Activated naive CD8-positive, alpha-beta T cell treated with anti-CD3 and anti-CD28 coated beads for 36 hours (primary cell): Measurements from ENCODE around the gene MAPT. TPM values are rescaled to one million over a fixed set of nuclear protein-coding genes. Genes with fewer than 3 reads are reported as not detected.

Source experiments
- DNase-seq: peaks from one replicate; pipeline ENCODE4 v3.0.0; 2021
- H3K27ac Mint-ChIP-seq: one replicate; pipeline ENCODE4 v1.8.0; 2022; ENCODE audit warnings: mild to moderate bottlenecking, moderate library complexity, mixed read lengths
- H3K27me3 Mint-ChIP-seq: one replicate; pipeline ENCODE4 v1.8.0; 2022; ENCODE audit warnings: mild to moderate bottlenecking, mixed read lengths
- H3K36me3 Mint-ChIP-seq: one replicate; pipeline ENCODE4 v1.8.0; 2021; ENCODE audit warnings: mild to moderate bottlenecking, mixed read lengths
- H3K4me1 Mint-ChIP-seq: one replicate; pipeline ENCODE4 v1.8.0; 2021; ENCODE audit warnings: mixed read lengths
- H3K4me3 Mint-ChIP-seq: one replicate; pipeline ENCODE4 v1.8.0; 2022; ENCODE audit warnings: mild to moderate bottlenecking, moderate library complexity, mixed read lengths
- H3K9me3 Mint-ChIP-seq: one replicate; pipeline ENCODE4 v1.8.0; 2022; ENCODE audit warnings: mixed read lengths
- total RNA-seq, 2 experiments: library from RNA; stranded (reverse); gene quantifications; one replicate each; pipeline ENCODE4 v1.2.3, GENCODE V29; 2021

The MAPT gene
- total RNA-seq, 2 experiments from 2014 or later, result 0.68 to 0.88 TPM

GRCh38 chr17:45940293-45940692 lies 45.9 kb downstream of the MAPT start:
- Mint-ChIP-seq H3K27ac (no peak overlapping the region), H3K4me3 (no peak overlapping the region), H3K9me3 (no peaks in the 10 kb centered on the region), H3K4me1 (no peaks in the 10 kb centered on the region), H3K27me3 (peaks cover 25% of the 10 kb centered on the region), H3K36me3 (no peaks in the 10 kb centered on the region)
- no peak for DNase-seq

- Mint-ChIP-seq H3K27me3 (peaks cover 24% of the 10 kb centered on the region), H3K9me3 (no peaks in the 10 kb centered on the region), H3K4me1 (no peaks in the 10 kb centered on the region), H3K36me3 (no peaks in the 10 kb centered on the region), H3K27ac (no peak overlapping the region), H3K4me3 (no peak overlapping the region)
- DNase-seq, result no peak
Observed at GRCh38 chr17:45940826-45941225, 46.5 kb downstream of the MAPT start.

GRCh38 chr17:45941395-45941794 lies 47.0 kb downstream of the MAPT start:
- no peaks in the 10 kb centered on the region for H3K4me1 Mint-ChIP-seq
- no peak for DNase-seq
- no peak overlapping the region for H3K4me3 Mint-ChIP-seq
- no peaks in the 10 kb centered on the region for H3K9me3 Mint-ChIP-seq
- H3K36me3 Mint-ChIP-seq, result no peaks in the 10 kb centered on the region
- no peak overlapping the region for H3K27ac Mint-ChIP-seq
- H3K27me3 Mint-ChIP-seq, result peaks cover 19% of the 10 kb centered on the region

DNA sequence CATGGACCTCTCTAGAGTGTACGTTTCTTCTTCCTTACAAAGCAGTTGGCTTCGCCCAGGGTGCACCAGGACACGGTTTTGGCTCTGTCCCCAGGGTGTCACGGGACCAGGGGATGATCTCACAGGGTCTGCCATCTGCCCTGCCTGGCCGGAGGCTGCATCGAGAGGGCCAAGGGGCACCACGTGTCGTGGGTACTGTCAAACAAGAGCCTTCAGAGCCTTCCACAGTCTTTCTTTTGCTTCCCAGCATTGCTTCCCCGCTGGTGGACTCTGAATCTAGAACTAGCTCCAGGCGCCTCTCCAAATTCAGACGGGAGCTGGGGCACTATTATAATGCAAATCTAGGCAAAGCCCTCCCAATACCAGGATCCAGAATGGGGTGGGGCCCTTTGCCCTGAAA lies 47.9 kb downstream of the MAPT start:
- Mint-ChIP-seq H3K27me3 (peaks cover 16% of the 10 kb centered on the region), H3K36me3 (no peaks in the 10 kb centered on the region), H3K4me1 (no peaks in the 10 kb centered on the region), H3K27ac (no peak overlapping the region), H3K9me3 (no peaks in the 10 kb centered on the region), H3K4me3 (no peak overlapping the region)
- DNase-seq, result no peak

- H3K4me1 Mint-ChIP-seq, result peaks cover 5% of the 10 kb centered on the region
- DNase-seq, result no peak
- H3K27me3 Mint-ChIP-seq, result peaks cover 43% of the 10 kb centered on the region
- no peaks in the 10 kb centered on the region for H3K36me3 Mint-ChIP-seq
- no peaks in the 10 kb centered on the region for H3K9me3 Mint-ChIP-seq
- no peak overlapping the region for H3K4me3 Mint-ChIP-seq
- no peak overlapping the region for H3K27ac Mint-ChIP-seq
Observed at GRCh38 chr17:45946841-45947256, 52.5 kb downstream of the MAPT start.

- H3K4me3 Mint-ChIP-seq, result no peak overlapping the region
Observed at GRCh38 chr17:45948498-45948880, 54.1 kb downstream of the MAPT start.

GRCh38 chr17:45948881-45949624 lies 54.7 kb downstream of the MAPT start:
- Mint-ChIP-seq H3K9me3 (no peaks in the 10 kb centered on the region), H3K27me3 (peaks cover 39% of the 10 kb centered on the region), H3K4me3 (peak overlapping the region; percentile 68), H3K27ac (no peak overlapping the region), H3K36me3 (no peaks in the 10 kb centered on the region), H3K4me1 (peaks cover 5% of the 10 kb centered on the region)
- peak; percentile 76 for DNase-seq

More at GRCh38 chr17:45948498-45948880, 54.1 kb downstream of the MAPT start:
- Mint-ChIP-seq H3K9me3 (no peaks in the 10 kb centered on the region), H3K27ac (no peak overlapping the region), H3K4me1 (peaks cover 5% of the 10 kb centered on the region), H3K36me3 (no peaks in the 10 kb centered on the region), H3K27me3 (peaks cover 45% of the 10 kb centered on the region)
- DNase-seq, result no peak

- no peak overlapping the region for H3K4me3 Mint-ChIP-seq
- no peak overlapping the region for H3K27ac Mint-ChIP-seq
- no peaks in the 10 kb centered on the region for H3K9me3 Mint-ChIP-seq
- peaks cover 39% of the 10 kb centered on the region for H3K27me3 Mint-ChIP-seq
- no peaks in the 10 kb centered on the region for H3K36me3 Mint-ChIP-seq
- peaks cover 5% of the 10 kb centered on the region for H3K4me1 Mint-ChIP-seq
- no peak for DNase-seq
Observed at GRCh38 chr17:45949755-45950320, 55.5 kb downstream of the MAPT start.

GRCh38 chr17:45950888-45951287 lies 56.5 kb downstream of the MAPT start:
- no peak for DNase-seq
- no peak overlapping the region for H3K27ac Mint-ChIP-seq
- peaks cover 36% of the 10 kb centered on the region for H3K27me3 Mint-ChIP-seq
- H3K4me1 Mint-ChIP-seq, result peaks cover 5% of the 10 kb centered on the region
- H3K4me3 Mint-ChIP-seq, result no peak overlapping the region
- no peaks in the 10 kb centered on the region for H3K36me3 Mint-ChIP-seq
- H3K9me3 Mint-ChIP-seq, result no peaks in the 10 kb centered on the region

- Mint-ChIP-seq H3K36me3 (no peaks in the 10 kb centered on the region), H3K9me3 (no peaks in the 10 kb centered on the region), H3K4me1 (peaks cover 5% of the 10 kb centered on the region), H3K27ac (no peak overlapping the region), H3K27me3 (peaks cover 36% of the 10 kb centered on the region), H3K4me3 (no peak overlapping the region)
- DNase-seq, result no peak
Observed at GRCh38 chr17:45951403-45951802, 57.0 kb downstream of the MAPT start.

DNA sequence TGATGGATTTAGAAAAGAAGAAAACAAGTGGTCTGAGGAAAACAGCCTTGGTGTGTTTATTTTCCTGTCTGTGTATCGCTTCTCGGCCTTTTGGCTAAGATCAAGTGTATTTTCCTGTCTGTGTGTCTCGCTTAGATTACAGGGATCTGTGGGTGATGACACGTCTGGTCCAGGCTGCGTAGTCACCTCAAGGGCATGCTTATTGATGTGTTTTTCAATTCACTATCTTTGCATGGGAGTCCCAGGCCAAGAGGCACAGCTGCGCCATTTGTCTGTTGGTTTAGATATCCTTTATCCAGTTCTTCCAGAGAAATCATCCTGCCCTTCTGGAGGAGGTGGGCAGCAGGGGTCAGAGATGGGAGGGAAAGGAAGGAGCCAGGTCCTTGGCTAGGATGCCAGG lies 57.6 kb downstream of the MAPT start:
- Mint-ChIP-seq H3K9me3 (no peaks in the 10 kb centered on the region), H3K36me3 (no peaks in the 10 kb centered on the region), H3K27me3 (peaks cover 36% of the 10 kb centered on the region), H3K27ac (no peak overlapping the region), H3K4me3 (no peak overlapping the region), H3K4me1 (peaks cover 5% of the 10 kb centered on the region)
- no peak for DNase-seq

GRCh38 chr17:45952814-45953320 lies 58.5 kb downstream of the MAPT start:
- Mint-ChIP-seq H3K27ac (no peak overlapping the region), H3K27me3 (peaks cover 36% of the 10 kb centered on the region), H3K4me3 (no peak overlapping the region), H3K4me1 (peaks cover 5% of the 10 kb centered on the region), H3K36me3 (no peaks in the 10 kb centered on the region), H3K9me3 (no peaks in the 10 kb centered on the region)
- no peak for DNase-seq

GRCh38 chr17:45953561-45953960 lies 59.2 kb downstream of the MAPT start:
- Mint-ChIP-seq H3K4me3 (no peak overlapping the region), H3K9me3 (no peaks in the 10 kb centered on the region), H3K27me3 (peaks cover 30% of the 10 kb centered on the region), H3K27ac (no peak overlapping the region), H3K36me3 (no peaks in the 10 kb centered on the region), H3K4me1 (peaks cover 3% of the 10 kb centered on the region)
- DNase-seq, result no peak

DNA sequence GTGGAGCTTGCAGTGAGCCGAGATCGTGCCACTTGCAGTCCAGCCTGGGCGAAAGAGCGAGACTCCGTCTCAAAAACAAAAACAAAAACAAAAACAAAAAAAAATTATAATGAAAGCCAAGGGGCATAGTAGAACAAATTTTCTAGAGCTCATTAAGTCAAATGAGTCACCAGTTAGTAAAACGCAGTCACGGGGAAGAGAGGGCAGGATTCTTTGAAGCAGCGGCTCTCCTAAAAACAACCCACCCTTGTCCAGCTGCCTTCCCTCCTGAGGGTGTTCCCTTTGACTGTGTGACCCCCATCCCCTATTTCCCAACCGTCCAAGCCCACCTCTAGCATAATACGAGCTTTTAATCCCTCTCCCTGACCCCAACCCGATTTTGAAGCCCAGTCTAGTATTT lies 60.6 kb downstream of the MAPT start:
- no peak for DNase-seq

GRCh38 chr17:45955326-45955725 lies 61.0 kb downstream of the MAPT start:
- Mint-ChIP-seq H3K27me3 (peaks cover 14% of the 10 kb centered on the region), H3K4me1 (no peaks in the 10 kb centered on the region)

More for the DNA sequence above, 60.6 kb downstream of the MAPT start:
- H3K27ac Mint-ChIP-seq, result no peak overlapping the region
- H3K4me1 Mint-ChIP-seq, result no peaks in the 10 kb centered on the region
- H3K4me3 Mint-ChIP-seq, result no peak overlapping the region
- H3K27me3 Mint-ChIP-seq, result peaks cover 18% of the 10 kb centered on the region
- H3K9me3 Mint-ChIP-seq, result no peaks in the 10 kb centered on the region
- H3K36me3 Mint-ChIP-seq, result no peaks in the 10 kb centered on the region

DNA sequence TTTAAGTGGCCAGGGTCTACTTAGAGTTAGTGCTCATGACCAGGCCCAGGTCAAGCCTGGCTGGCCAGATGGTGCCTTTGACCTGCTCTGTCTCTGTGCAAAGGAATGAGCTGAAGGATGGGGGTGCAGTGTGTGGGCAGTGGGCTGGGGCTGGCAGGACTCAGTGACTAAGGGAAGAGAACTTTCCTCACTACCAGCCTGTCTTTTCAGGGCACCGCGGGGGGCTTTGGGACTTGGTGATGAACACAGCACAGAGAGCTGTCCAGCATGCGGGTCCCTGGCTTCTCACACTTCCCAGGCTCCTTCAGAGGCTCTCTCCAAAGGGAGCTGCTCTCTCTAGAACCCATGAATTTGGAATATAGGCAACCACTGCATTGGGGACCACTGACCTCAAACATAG lies 61.7 kb downstream of the MAPT start:
- Mint-ChIP-seq H3K27ac (no peak overlapping the region), H3K4me3 (no peak overlapping the region), H3K27me3 (peaks cover 8% of the 10 kb centered on the region), H3K4me1 (no peaks in the 10 kb centered on the region), H3K9me3 (no peaks in the 10 kb centered on the region), H3K36me3 (no peaks in the 10 kb centered on the region)
- no peak for DNase-seq

More at GRCh38 chr17:45955326-45955725, 61.0 kb downstream of the MAPT start:
- no peak for DNase-seq
- H3K9me3 Mint-ChIP-seq, result no peaks in the 10 kb centered on the region
- H3K27ac Mint-ChIP-seq, result no peak overlapping the region
- no peaks in the 10 kb centered on the region for H3K36me3 Mint-ChIP-seq
- H3K4me3 Mint-ChIP-seq, result no peak overlapping the region
